Keratinocyte (primary cell): ENCODE data around the gene PLEKHS1. TPM values are rescaled to one million over a fixed set of nuclear protein-coding genes. Genes with fewer than 3 reads are reported as not detected.

Experiments used
- DNase-seq: peaks from one replicate; pipeline ENCODE4 v3.0.0-alpha.2; 2011; ENCODE audit warnings: low read depth, missing footprints, low spot score
- FAIRE-seq: peaks from 2 replicates; lab custom pipeline; 2011; peaks lifted over from hg19 to GRCh38; lab: Jason Lieb, UNC
- H2AFZ ChIP-seq: 2 replicates; pipeline ENCODE4 v1.6.0; 2012; ENCODE audit warnings: low read length, control low read depth, inconsistent platforms; ENCODE audit not compliant: control insufficient read depth
- H3K27ac ChIP-seq: 2 replicates; pipeline ENCODE4 v1.5.1; 2011; ENCODE audit warnings: low read length; ENCODE audit not compliant: control insufficient read depth, insufficient read depth
- H3K27me3 ChIP-seq: 3 replicates; pipeline ENCODE4 v1.6.0; 2011; ENCODE audit warnings: low read length; ENCODE audit not compliant: control insufficient read depth, insufficient read depth; ENCODE audit errors: extremely low read depth
- H3K36me3 ChIP-seq, 2 experiments: 2 replicates in 1 of 2; 3 replicates in 1 of 2; pipeline ENCODE4 v1.5.1; 2011; ENCODE audit warnings: low read length in 2 of 2, mild to moderate bottlenecking in 1 of 2; ENCODE audit not compliant: control insufficient read depth in 2 of 2, insufficient read depth in 2 of 2; ENCODE audit errors: extremely low read depth in 1 of 2
- H3K4me1 ChIP-seq: 3 replicates; pipeline ENCODE4 v1.5.1; 2011; ENCODE audit warnings: low read length; ENCODE audit not compliant: control insufficient read depth, insufficient read depth; ENCODE audit errors: extremely low read depth
- H3K4me2 ChIP-seq: 3 replicates; pipeline ENCODE4 v1.6.0; 2011; ENCODE audit warnings: low read depth, low read length; ENCODE audit not compliant: control insufficient read depth, insufficient read depth; ENCODE audit errors: extremely low read depth
- H3K4me3 ChIP-seq, 3 experiments: fragments of 200-600 bp in 1 of 3; sonication (generic) in 1 of 3; 2 replicates in 2 of 3; 3 replicates in 1 of 3; pipeline ENCODE4 v1.5.1; 2011 to 2016; ENCODE audit warnings: low read length in 3 of 3, mild to moderate bottlenecking in 3 of 3, control low read depth in 2 of 3, inconsistent platforms in 1 of 3, low read depth in 1 of 3, mixed read lengths in 1 of 3, mixed run types in 1 of 3, moderate library complexity in 1 of 3; ENCODE audit not compliant: control insufficient read depth in 2 of 3, insufficient read depth in 2 of 3; ENCODE audit errors: extremely low read depth in 1 of 3
- H3K79me2 ChIP-seq: 2 replicates; pipeline ENCODE4 v1.6.0; 2012; ENCODE audit warnings: low read length; ENCODE audit not compliant: control insufficient read depth, insufficient read depth
- H3K9ac ChIP-seq: 3 replicates; pipeline ENCODE4 v1.6.0; 2011; ENCODE audit warnings: low read length; ENCODE audit not compliant: control insufficient read depth, insufficient read depth; ENCODE audit errors: extremely low read depth
- H3K9me1 ChIP-seq: 3 replicates; pipeline ENCODE4 v1.6.0; 2011; ENCODE audit warnings: low read length; ENCODE audit not compliant: control insufficient read depth, insufficient read depth; ENCODE audit errors: extremely low read depth
- H3K9me3 ChIP-seq: 2 replicates; pipeline ENCODE4 v1.5.1; 2012; ENCODE audit warnings: low read depth, low read length; ENCODE audit not compliant: control insufficient read depth
- H4K20me1 ChIP-seq: 3 replicates; pipeline ENCODE4 v1.6.0; 2011; ENCODE audit warnings: low read length; ENCODE audit not compliant: control insufficient read depth, insufficient read depth; ENCODE audit errors: extremely low read depth
- CTCF ChIP-seq, 3 experiments: IDR thresholded peaks in 1 of 3; conservative IDR thresholded peaks in 1 of 3; optimal IDR thresholded peaks in 1 of 3; 2 replicates in 2 of 3; 3 replicates in 1 of 3; pipeline versions ENCODE3 to v1.5.1; 2011; ENCODE audit warnings: low read length in 3 of 3, mild to moderate bottlenecking in 3 of 3, moderate library complexity in 2 of 3, control low read depth in 1 of 3, inconsistent platforms in 1 of 3; ENCODE audit not compliant: insufficient read depth in 2 of 3; ENCODE audit errors: extremely low read depth in 1 of 3
- EZH2 ChIP-seq: IDR thresholded peaks from one replicate; pipeline ENCODE4 v1.6.1; 2012; ENCODE audit warnings: inconsistent platforms, mild to moderate bottlenecking, low read length, moderate library complexity
- dilution Hi-C: fragments of 300-500 bp; cut with MboI; formaldehyde crosslinking; loops from one replicate; pipeline ENCODE4 v1.7.0; 2020; ENCODE audit warnings: low sequenced_read_pairs; ENCODE audit not compliant: extremely low pct_ligation_motif_present
- polyA plus RNA-seq, 5 experiments: library from polyadenylated mRNA; depleted of rRNA in 3 of 5; stranded (reverse) in 3 of 5; stranded (forward) in 1 of 5; unstranded in 1 of 5; fragments of >200 nt; gene quantifications; 1 replicate in 1 of 5; 2 replicates in 3 of 5; 3 replicates in 1 of 5; pipeline versions ENCODE4 v1.2.1 to v1.2.3, GENCODE V29; 2011 to 2012; ENCODE audit warnings: missing spikeins in 2 of 5, low read depth in 1 of 5, low replicate concordance in 1 of 5

Gene PLEKHS1
- polyA plus RNA-seq, 1 donor (not counting 4 experiments of a cell fraction or from before 2014, with no cell fraction given): not detected

GRCh38 chr10:113712755-113713639, 38.5 kb upstream of the PLEKHS1 start:
- Histone ChIP-seq H3K4me1 (no peaks in the 10 kb centered on the region), H3K9me3 (no peaks in the 10 kb centered on the region), H3K4me2 (no peak overlapping the region), H3K36me3 (peaks cover 0 to 1% of the 10 kb centered on the region in 2 experiments), H3K27me3 (no peaks in the 10 kb centered on the region), H4K20me1 (no peaks in the 10 kb centered on the region), H3K9ac (no peak overlapping the region), H2AFZ (no peak overlapping the region), H3K4me3 (no peak overlapping the region), H3K9me1 (no peaks in the 10 kb centered on the region), H3K79me2 (no peaks in the 10 kb centered on the region), H3K27ac (no peak overlapping the region)
- dilution Hi-C loops: no loop called here
- no peak for FAIRE-seq
- no peak for DNase-seq
- TF ChIP-seq EZH2 (no peak), CTCF (optimal IDR thresholded peaks at IDR 0.05 in 1 of 3, IDR thresholded peaks at IDR 0.05 in 1 of 3, conservative IDR thresholded peaks at IDR 0.05 in 1 of 3; ENCODE audit: extremely low read depth in 1 of 3, insufficient read depth in 2 of 3, low read length in 3 of 3) (no peak)

GRCh38 chr10:113713640-113713982, 37.9 kb upstream of the PLEKHS1 start:
- Histone ChIP-seq H3K79me2 (no peaks in the 10 kb centered on the region), H3K27ac (no peak overlapping the region), H3K9ac (no peak overlapping the region), H4K20me1 (no peaks in the 10 kb centered on the region), H3K27me3 (no peaks in the 10 kb centered on the region), H3K9me3 (no peaks in the 10 kb centered on the region), H3K9me1 (no peaks in the 10 kb centered on the region), H3K4me2 (no peak overlapping the region), H2AFZ (no peak overlapping the region), H3K36me3 (peaks cover 0 to 1% of the 10 kb centered on the region in 2 experiments), H3K4me1 (no peaks in the 10 kb centered on the region), H3K4me3 (no peak overlapping the region)
- FAIRE-seq: no peak
- DNase-seq: no peak
- dilution Hi-C loops: no loop called here
- TF ChIP-seq EZH2: no peak
- TF ChIP-seq CTCF (optimal IDR thresholded peaks at IDR 0.05 in 1 of 3, IDR thresholded peaks at IDR 0.05 in 1 of 3, conservative IDR thresholded peaks at IDR 0.05 in 1 of 3; ENCODE audit: extremely low read depth in 1 of 3, insufficient read depth in 2 of 3, low read length in 3 of 3): no peak
